T-cell (primary cell): Measurements from ENCODE around the gene SPATA13. TPM values are rescaled to one million over a fixed set of nuclear protein-coding genes. Genes with fewer than 3 reads are reported as not detected.

Source experiments
- ATAC-seq, 4 experiments: fragments of 200-7000 bp in 3 of 4; fragments of 150-1000 bp in 1 of 4; cut with Tn5 transposase; replicated peaks in 1 of 4; 1 replicate in 3 of 4; 2 replicates in 1 of 4; pipeline ENCODE4 v1.10.0; 2021; ENCODE audit warnings: moderate library complexity in 3 of 4, mild to moderate bottlenecking in 2 of 4, moderate number of reproducible peaks in 1 of 4
- CTCF ChIA-PET, 2 donors: fragments of 300-600 bp; sonication (Branson Sonifier 250); formaldehyde crosslinking; loops; one replicate each; lab custom pipeline; 2022; ENCODE audit warnings: antibody characterized with exemption in 2 of 2; lab: Charles Lee
- POLR2A ChIA-PET, 2 donors: fragments of 300-600 bp; sonication (Branson Sonifier 250); formaldehyde crosslinking; loops; one replicate each; lab custom pipeline; 2022; ENCODE audit warnings: antibody characterized with exemption in 2 of 2; lab: Charles Lee
- DNase-seq, 35 experiments: peaks; one replicate each; pipeline versions ENCODE4 v3.0.0 to v3.0.0-alpha.2; 2013 to 2023
- H3K27ac ChIP-seq: one replicate; pipeline ENCODE4 v1.5.1; 2013; ENCODE audit warnings: low read length
- H3K27me3 ChIP-seq, 2 experiments: replicated peaks in 1 of 2; 1 replicate in 1 of 2; 2 replicates in 1 of 2; pipeline versions ENCODE4 v1.6.1 to v1.7.0; 2013; ENCODE audit warnings: low read length in 1 of 2, mixed read lengths in 1 of 2; ENCODE audit not compliant: control insufficient read depth in 2 of 2, insufficient read depth in 2 of 2; ENCODE audit errors: extremely low read depth in 1 of 2
- H3K36me3 ChIP-seq, 2 donors: 1 replicate in 1 of 2; 2 replicates in 1 of 2; pipeline versions ENCODE4 v1.6.1 to v1.7.0; 2013; ENCODE audit warnings: low read length in 1 of 2; ENCODE audit not compliant: control insufficient read depth in 2 of 2, insufficient read depth in 1 of 2; ENCODE audit errors: extremely low read depth in 1 of 2
- H3K4me1 ChIP-seq, 2 experiments: 1 replicate in 1 of 2; 2 replicates in 1 of 2; pipeline versions ENCODE4 v1.6.1 to v1.7.0; 2013; ENCODE audit warnings: low read length in 2 of 2, mixed read lengths in 1 of 2; ENCODE audit not compliant: insufficient read depth in 2 of 2, control insufficient read depth in 1 of 2; ENCODE audit errors: extremely low read depth in 1 of 2
- H3K4me3 ChIP-seq, 2 donors: 1 replicate in 1 of 2; 2 replicates in 1 of 2; pipeline versions ENCODE4 v1.5.1 to v1.7.0; 2013; ENCODE audit warnings: mild to moderate bottlenecking in 2 of 2, low read length in 1 of 2, moderate library complexity in 1 of 2; ENCODE audit not compliant: control insufficient read depth in 1 of 2; ENCODE audit errors: extremely low read depth in 1 of 2
- H3K9me3 ChIP-seq: 2 replicates; pipeline ENCODE4 v1.7.0; 2013
- H3K27ac Mint-ChIP-seq, 2 donors: one replicate each; pipeline ENCODE4 v1.8.0; 2020 to 2021; ENCODE audit warnings: mild to moderate bottlenecking in 2 of 2, mixed read lengths in 2 of 2
- H3K27me3 Mint-ChIP-seq, 2 donors: one replicate each; pipeline ENCODE4 v1.8.0; 2021 to 2022; ENCODE audit warnings: mixed read lengths in 2 of 2
- H3K36me3 Mint-ChIP-seq: one replicate; pipeline ENCODE4 v1.8.0; 2021; ENCODE audit warnings: mixed read lengths
- H3K4me1 Mint-ChIP-seq, 3 donors: one replicate each; pipeline ENCODE4 v1.8.0; 2020 to 2022; ENCODE audit warnings: mixed read lengths in 3 of 3, mild to moderate bottlenecking in 1 of 3
- H3K4me3 Mint-ChIP-seq, 3 donors: one replicate each; pipeline ENCODE4 v1.8.0; 2020 to 2022; ENCODE audit warnings: mild to moderate bottlenecking in 3 of 3, mixed read lengths in 3 of 3, moderate library complexity in 3 of 3
- H3K9me3 Mint-ChIP-seq, 3 donors: one replicate each; pipeline ENCODE4 v1.8.0; 2020 to 2022; ENCODE audit warnings: mixed read lengths in 3 of 3
- WGBS: methylation state at CpG from one replicate; pipeline ENCODE4 v1.1.5; 2013; ENCODE audit warnings: missing lambda C conversion rate; ENCODE audit not compliant: insufficient coverage; 5-methylcytosine and 5-hydroxymethylcytosine counted together
- total RNA-seq, 35 experiments: library from RNA in 6 of 35; stranded (reverse) in 6 of 35; fragments of 120-200 nt in 1 of 35; gene quantifications; one replicate each; pipeline versions ENCODE4 v1.2.1 to v1.2.4 and lab custom pipeline; 2013 to 2026

The SPATA13 gene
- total RNA-seq, 5 donors from 2014 or later (not counting 1 experiment from before 2014, with no cell fraction given), result 90.3 to 109 (median 104) TPM

- POLR2A ChIA-PET, result interaction anchor here in 1 of 2 donors (0.7 kb wide), 1 partner anchor 107 kb away, joined by 11 read pairs; no protein-coding TSS in a partner anchor
- ATAC-seq, result no peak
These were observed 141.4 kb downstream of the SPATA13 start for GRCh38 chr13:24301911-24302310.

GRCh38 chr13:24304620-24305019 is 144.1 kb downstream of the SPATA13 start:
- Mint-ChIP-seq H3K27ac (no peak overlapping the region), H3K9me3 (no peaks in the 10 kb centered on the region), H3K4me1 (peaks cover 0 to 2% (median 2%) of the 10 kb centered on the region in 3 donors), H3K36me3 (peaks cover 57% of the 10 kb centered on the region), H3K27me3 (no peaks in the 10 kb centered on the region), H3K4me3 (no peak overlapping the region)
- DNase-seq, result no peak
- no peaks in the 10 kb centered on the region for H3K4me1 ChIP-seq
- ChIA-PET POLR2A (no interaction called here), CTCF (interaction anchor here in 1 of 2 donors (0.9 kb wide), 1 partner anchor 34 kb away, joined by 3 read pairs; no protein-coding TSS in a partner anchor)
- no peaks in the 10 kb centered on the region for H3K9me3 ChIP-seq
- 95% methylated on average over 2 of the region's 5 CpGs for WGBS
- no peak overlapping the region for H3K27ac ChIP-seq
- no peak for ATAC-seq
- no peak overlapping the region for H3K4me3 ChIP-seq
- H3K36me3 ChIP-seq, result peaks cover 10 to 67% of the 10 kb centered on the region in 2 donors
- no peaks in the 10 kb centered on the region for H3K27me3 ChIP-seq

More at GRCh38 chr13:24301911-24302310, 141.4 kb downstream of the SPATA13 start:
- CTCF ChIA-PET, result interaction anchor here in 1 of 2 donors (0.7 kb wide), 1 partner anchor 53 kb away, joined by 5 read pairs; no protein-coding TSS in a partner anchor
- Mint-ChIP-seq H3K27me3 (no peaks in the 10 kb centered on the region), H3K4me1 (peaks cover 0 to 2% (median 0%) of the 10 kb centered on the region in 3 donors), H3K36me3 (peaks cover 84% of the 10 kb centered on the region), H3K27ac (no peak overlapping the region), H3K9me3 (no peaks in the 10 kb centered on the region), H3K4me3 (no peak overlapping the region)
- Histone ChIP-seq H3K36me3 (peaks cover 18 to 94% of the 10 kb centered on the region in 2 donors), H3K27me3 (no peaks in the 10 kb centered on the region), H3K9me3 (no peaks in the 10 kb centered on the region), H3K4me3 (no peak overlapping the region), H3K4me1 (no peaks in the 10 kb centered on the region), H3K27ac (no peak overlapping the region)
- DNase-seq, result no peak
- 100% methylated on average over 2 of the region's 7 CpGs for WGBS

GRCh38 chr13:24306632-24307031 is 146.1 kb downstream of the SPATA13 start:
- H3K27ac Mint-ChIP-seq, result no peak overlapping the region
- H3K9me3 ChIP-seq, result no peaks in the 10 kb centered on the region
- no peaks in the 10 kb centered on the region for H3K9me3 Mint-ChIP-seq
- ChIA-PET CTCF (interaction anchor here in 1 of 2 donors (0.6 kb wide), 1 partner anchor 14 kb away, joined by 3 read pairs; no protein-coding TSS in a partner anchor), POLR2A (interaction anchor here (0.5 to 0.7 kb wide), 2 partner anchors 16 to 42 kb away, joined by 3 read pairs; no protein-coding TSS in a partner anchor)
- H3K27ac ChIP-seq, result no peak overlapping the region
- H3K4me3 Mint-ChIP-seq, result no peak overlapping the region
- no peaks in the 10 kb centered on the region for H3K4me1 ChIP-seq
- H3K4me3 ChIP-seq, result no peak overlapping the region
- ATAC-seq (no peak), DNase-seq (no peak)
- peaks cover 37% of the 10 kb centered on the region for H3K36me3 Mint-ChIP-seq
- no peaks in the 10 kb centered on the region for H3K27me3 ChIP-seq
- WGBS, result 100% methylated on average over 1 of the region's 1 CpG
- peaks cover 0 to 2% (median 2%) of the 10 kb centered on the region in 3 donors for H3K4me1 Mint-ChIP-seq
- no peaks in the 10 kb centered on the region for H3K27me3 Mint-ChIP-seq
- peaks cover 7 to 47% of the 10 kb centered on the region in 2 donors for H3K36me3 ChIP-seq

GRCh38 chr13:24307211-24308067 is 146.9 kb downstream of the SPATA13 start:
- Mint-ChIP-seq H3K4me3 (no peak overlapping the region), H3K9me3 (no peaks in the 10 kb centered on the region), H3K36me3 (peaks cover 32% of the 10 kb centered on the region), H3K27me3 (no peaks in the 10 kb centered on the region), H3K4me1 (peaks cover 0 to 2% (median 2%) of the 10 kb centered on the region in 3 donors), H3K27ac (no peak overlapping the region)
- Histone ChIP-seq H3K27me3 (no peaks in the 10 kb centered on the region), H3K4me3 (no peak overlapping the region), H3K4me1 (no peaks in the 10 kb centered on the region), H3K9me3 (no peaks in the 10 kb centered on the region), H3K27ac (no peak overlapping the region), H3K36me3 (peaks cover 7 to 39% of the 10 kb centered on the region in 2 donors)
- peak in 2 of 4 experiments; percentile 14 to 33 for ATAC-seq
- CTCF ChIA-PET, result no interaction called here
- POLR2A ChIA-PET, result interaction anchor here in 1 of 2 donors (0.5 kb wide), 1 partner anchor 43 kb away, joined by 3 read pairs; no protein-coding TSS in a partner anchor
- no peak for DNase-seq
- 93% methylated on average over 17 of the region's 27 CpGs for WGBS

- ATAC-seq (peak in 2 of 4 experiments; percentile 28 to 42), DNase-seq (no peak)
- POLR2A ChIA-PET, result no interaction called here
- Histone ChIP-seq H3K36me3 (peaks cover 5 to 33% of the 10 kb centered on the region in 2 donors), H3K4me3 (no peak overlapping the region), H3K4me1 (no peaks in the 10 kb centered on the region), H3K9me3 (no peaks in the 10 kb centered on the region), H3K27ac (no peak overlapping the region), H3K27me3 (no peaks in the 10 kb centered on the region)
- Mint-ChIP-seq H3K36me3 (peaks cover 28% of the 10 kb centered on the region), H3K27ac (no peak overlapping the region), H3K4me1 (peaks cover 0 to 2% (median 2%) of the 10 kb centered on the region in 3 donors), H3K9me3 (no peaks in the 10 kb centered on the region), H3K4me3 (no peak overlapping the region), H3K27me3 (no peaks in the 10 kb centered on the region)
- WGBS, result 88% methylated on average over 33 of the region's 33 CpGs
- CTCF ChIA-PET, result no interaction called here
These were observed 147.5 kb downstream of the SPATA13 start for GRCh38 chr13:24308068-24308445.

- ATAC-seq (peak in 3 of 4 experiments; percentile 24 to 42 (median 42)), DNase-seq (no peak)
- POLR2A ChIA-PET, result no interaction called here
- Mint-ChIP-seq H3K36me3 (peaks cover 23% of the 10 kb centered on the region), H3K9me3 (no peaks in the 10 kb centered on the region), H3K27ac (no peak overlapping the region), H3K27me3 (no peaks in the 10 kb centered on the region), H3K4me1 (peaks cover 0 to 2% (median 2%) of the 10 kb centered on the region in 3 donors), H3K4me3 (no peak overlapping the region)
- Histone ChIP-seq H3K4me1 (no peaks in the 10 kb centered on the region), H3K27me3 (no peaks in the 10 kb centered on the region), H3K36me3 (peaks cover under 1 to 28% of the 10 kb centered on the region in 2 donors), H3K27ac (no peak overlapping the region), H3K4me3 (no peak overlapping the region), H3K9me3 (no peaks in the 10 kb centered on the region)
- WGBS, result 94% methylated on average over 29 of the region's 37 CpGs
- CTCF ChIA-PET, result no interaction called here
These were observed 148.0 kb downstream of the SPATA13 start for GRCh38 chr13:24308488-24309020.
